Measurements from ENCODE around the gene PLA2R1.

PLA2R1 gene

DNA sequence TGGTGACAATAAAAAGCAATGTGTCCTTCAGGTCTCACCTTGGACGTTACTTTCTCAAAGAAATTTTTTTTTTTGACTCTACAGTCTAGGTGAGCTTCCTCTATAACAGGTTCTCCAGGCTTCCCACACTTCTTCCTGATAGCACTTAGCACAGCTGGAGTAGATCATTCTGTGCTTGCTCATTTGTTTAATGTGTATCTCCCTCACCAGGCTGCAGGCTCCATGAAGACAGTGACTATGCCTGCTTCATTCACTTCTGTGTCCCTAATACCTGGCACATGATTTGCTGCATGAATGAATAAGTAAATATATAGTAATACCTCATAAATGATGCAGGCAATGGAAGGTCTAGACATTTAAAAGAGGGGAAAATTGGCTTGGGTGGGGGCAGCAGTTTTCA lies 154.5 kb downstream of the PLA2R1 start:
- TF ChIP-seq ZNF335 (tag by site-specific recombination; conservative IDR thresholded peaks at IDR 0.05) (peak; percentile 53), ZBTB17 (tag by site-specific recombination; IDR thresholded peaks at IDR 0.05) (no peak)
- Histone ChIP-seq H3K36me3 (ENCODE audit: control insufficient read depth in 2 of 2, insufficient read depth in 1 of 2, low read length in 2 of 2) (no peaks in the 10 kb centered on the region), H3K9me3 (ENCODE audit: control insufficient read depth, insufficient read depth, low read depth, low read length) (no peaks in the 10 kb centered on the region), H3K4me1 (ENCODE audit: control insufficient read depth, insufficient read depth, low read length) (peaks cover 1% of the 10 kb centered on the region; the same call in 1 of the 2 replicates), H3K4me3 (ENCODE audit: low read depth, low read length) (no peak overlapping the region), H3K27ac (ENCODE audit: extremely low read depth, low read depth, low read length) (no peak overlapping the region)
- ChIA-PET POLR2A (no interaction called here), CTCF (no interaction called here)

DNA sequence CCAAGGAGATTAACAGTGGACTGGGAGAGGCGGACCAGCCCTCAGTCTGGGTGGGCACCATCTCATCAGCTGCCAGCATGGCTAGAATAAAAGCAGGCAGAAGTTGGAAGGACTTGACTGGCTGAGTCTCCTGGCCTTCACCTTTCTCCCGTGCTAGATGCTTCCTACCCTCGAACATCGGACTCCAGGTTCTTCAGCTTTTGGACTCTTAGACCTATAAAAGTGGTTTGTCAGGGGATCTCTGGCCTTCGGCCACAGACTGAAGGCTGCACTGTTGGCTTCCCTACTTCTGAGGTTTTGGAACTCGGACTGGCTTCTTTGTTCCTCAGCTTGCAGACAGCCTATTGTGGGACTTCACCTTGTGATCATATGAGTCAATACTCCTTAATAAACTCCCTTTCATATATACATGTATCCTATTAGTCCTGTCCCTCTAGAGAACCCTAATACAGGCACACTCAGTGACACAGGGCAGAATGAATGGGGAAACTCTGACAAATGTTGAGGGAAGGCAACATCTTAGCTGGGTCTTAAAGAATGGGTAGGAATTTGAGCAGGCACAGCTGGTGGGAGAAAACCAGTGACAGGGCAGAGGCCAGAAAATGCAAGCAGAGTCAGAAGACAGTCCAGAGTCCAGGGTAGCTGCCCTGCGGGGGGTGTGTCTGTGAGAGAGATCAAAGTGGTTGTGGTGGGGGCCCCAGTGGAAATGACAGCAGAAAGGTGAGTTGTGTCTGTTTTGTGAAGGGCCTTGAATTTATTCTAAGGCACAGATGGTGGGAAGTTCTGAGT lies 156.3 kb downstream of the PLA2R1 start:
- ChIA-PET CTCF (interaction anchor here (1.3 kb wide), 1 partner anchor 15 kb away, joined by 6 read pairs; no protein-coding TSS in a partner anchor), POLR2A (no interaction called here)
- H3K4me1 ChIP-seq (ENCODE audit: control insufficient read depth, insufficient read depth, low read length), result peaks cover 6% of the 10 kb centered on the region
- H3K4me3 ChIP-seq (ENCODE audit: low read depth, low read length), result no peak overlapping the region
- H3K27ac ChIP-seq (ENCODE audit: extremely low read depth, low read depth, low read length), result no peak overlapping the region
- no peaks in the 10 kb centered on the region for H3K9me3 ChIP-seq (ENCODE audit: control insufficient read depth, insufficient read depth, low read depth, low read length)
- H3K36me3 ChIP-seq (ENCODE audit: control insufficient read depth in 2 of 2, insufficient read depth in 1 of 2, low read length in 2 of 2), result no peaks in the 10 kb centered on the region
- TF ChIP-seq SCRT1 (tag by site-specific recombination; IDR thresholded peaks at IDR 0.05; ENCODE audit: borderline replicate concordance) (no peak), SALL2 (tag by site-specific recombination; IDR thresholded peaks at IDR 0.05; ENCODE audit: borderline replicate concordance) (no peak), ZNF112 (tag by site-specific recombination; IDR thresholded peaks at IDR 0.05) (no peak), GLIS1 (tag by site-specific recombination; IDR thresholded peaks at IDR 0.05) (0 out of 2 replicates have a peak, but pooled peaks have one; percentile 13), ZIC2 (tag by site-specific recombination; IDR thresholded peaks at IDR 0.05) (peak; percentile 44), ZNF544 (tag by site-specific recombination; IDR thresholded peaks at IDR 0.05) (no peak)

DNA sequence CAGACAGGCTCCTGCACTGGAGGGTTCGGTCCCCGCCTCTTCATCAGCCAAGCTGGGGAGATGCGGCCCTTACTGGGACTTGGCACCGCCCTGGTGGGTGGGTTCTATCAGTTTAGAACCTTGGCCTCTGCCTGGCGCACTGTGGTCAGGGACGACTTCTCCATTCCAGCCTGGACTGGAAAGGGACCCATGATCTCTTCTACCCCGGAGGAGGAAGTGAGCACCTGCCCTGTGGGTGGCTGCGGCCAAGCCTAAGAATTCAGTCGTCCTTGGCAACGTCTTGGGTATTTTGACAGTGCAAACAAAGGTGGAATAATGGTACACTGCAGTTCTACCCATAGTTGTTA lies 157.5 kb downstream of the PLA2R1 start:
- Histone ChIP-seq H3K4me1 (ENCODE audit: control insufficient read depth, insufficient read depth, low read length) (peaks cover 6% of the 10 kb centered on the region), H3K36me3 (ENCODE audit: control insufficient read depth in 2 of 2, insufficient read depth in 1 of 2, low read length in 2 of 2) (no peaks in the 10 kb centered on the region), H3K9me3 (ENCODE audit: control insufficient read depth, insufficient read depth, low read depth, low read length) (no peaks in the 10 kb centered on the region), H3K4me3 (ENCODE audit: low read depth, low read length) (no peak overlapping the region), H3K27ac (ENCODE audit: extremely low read depth, low read depth, low read length) (no peak overlapping the region)
- CTCF ChIA-PET, result no interaction called here
- POLR2A ChIA-PET, result no interaction called here
- no peak for TF ChIP-seq ZSCAN5A (tag by site-specific recombination; IDR thresholded peaks at IDR 0.05)
- TF ChIP-seq TSHZ1 (tag by site-specific recombination; IDR thresholded peaks at IDR 0.05; ENCODE audit: borderline replicate concordance), result no peak
- TF ChIP-seq, protein P1, sequence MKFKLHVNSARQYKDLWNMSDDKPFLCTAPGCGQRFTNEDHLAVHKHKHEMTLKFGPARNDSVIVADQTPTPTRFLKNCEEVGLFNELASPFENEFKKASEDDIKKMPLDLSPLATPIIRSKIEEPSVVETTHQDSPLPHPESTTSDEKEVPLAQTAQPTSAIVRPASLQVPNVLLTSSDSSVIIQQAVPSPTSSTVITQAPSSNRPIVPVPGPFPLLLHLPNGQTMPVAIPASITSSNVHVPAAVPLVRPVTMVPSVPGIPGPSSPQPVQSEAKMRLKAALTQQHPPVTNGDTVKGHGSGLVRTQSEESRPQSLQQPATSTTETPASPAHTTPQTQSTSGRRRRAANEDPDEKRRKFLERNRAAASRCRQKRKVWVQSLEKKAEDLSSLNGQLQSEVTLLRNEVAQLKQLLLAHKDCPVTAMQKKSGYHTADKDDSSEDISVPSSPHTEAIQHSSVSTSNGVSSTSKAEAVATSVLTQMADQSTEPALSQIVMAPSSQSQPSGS (tag by site-specific recombination; IDR thresholded peaks at IDR 0.05; ENCODE audit: low read depth), result no peak
- TF ChIP-seq ZBTB1 (tag by site-specific recombination; IDR thresholded peaks at IDR 0.05), result no peak
- no peak for TF ChIP-seq KLF16 (tag by site-specific recombination; IDR thresholded peaks at IDR 0.05)
- no peak for TF ChIP-seq ZBTB26 (tag by site-specific recombination; optimal IDR thresholded peaks at IDR 0.05)
- TF ChIP-seq ZNF654 (tag by site-specific recombination; IDR thresholded peaks at IDR 0.05; ENCODE audit: low read depth), result no peak
- TF ChIP-seq, protein P2, sequence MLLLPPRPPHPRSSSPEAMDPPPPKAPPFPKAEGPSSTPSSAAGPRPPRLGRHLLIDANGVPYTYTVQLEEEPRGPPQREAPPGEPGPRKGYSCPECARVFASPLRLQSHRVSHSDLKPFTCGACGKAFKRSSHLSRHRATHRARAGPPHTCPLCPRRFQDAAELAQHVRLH (tag by site-specific recombination; IDR thresholded peaks at IDR 0.05), result no peak
- TF ChIP-seq ZNF157 (tag by site-specific recombination; IDR thresholded peaks at IDR 0.05), result no peak
- TF ChIP-seq ZBTB11 (tag by site-specific recombination; conservative IDR thresholded peaks at IDR 0.05; ENCODE audit: low read depth), result no peak
- no peak for TF ChIP-seq ZNF37A (tag by site-specific recombination; IDR thresholded peaks at IDR 0.05)
- TF ChIP-seq ZNF175 (tag by site-specific recombination; IDR thresholded peaks at IDR 0.05), result no peak
